HepG2 (cell line): ENCODE results near the gene MST1. TPM values are rescaled to one million over a fixed set of nuclear protein-coding genes. Genes with fewer than 3 reads are reported as not detected.

Experiments used
- E2F1 ChIP-seq: sonication (generic); formaldehyde crosslinking; IDR thresholded peaks from 2 replicates; pipeline ENCODE4 v1.5.0; 2020; ENCODE audit warnings: missing genetic modification reagents
- FOXK1 ChIP-seq: sonication (generic); formaldehyde crosslinking; IDR thresholded peaks from 2 replicates; pipeline ENCODE4 v1.4.0; 2020; ENCODE audit warnings: low read depth, missing genetic modification reagents, borderline replicate concordance
- MED13 ChIP-seq: sonication (generic); formaldehyde crosslinking; IDR thresholded peaks from 2 replicates; pipeline ENCODE4 v1.5.0; 2020; ENCODE audit warnings: missing genetic modification reagents
- NONO ChIP-seq, 2 experiments: fragments of 450-650 bp in 1 of 2; sonication (generic) in 1 of 2; formaldehyde crosslinking in 1 of 2; IDR thresholded peaks in 1 of 2; conservative IDR thresholded peaks in 1 of 2; 2 replicates each; pipeline versions ENCODE4 v1.6.1 to v1.8.0; 2017 to 2022; ENCODE audit warnings: mild to moderate bottlenecking in 1 of 2, missing genetic modification reagents in 1 of 2, moderate library complexity in 1 of 2
- PRPF4 ChIP-seq: fragments of 200-400 bp; formaldehyde crosslinking; IDR thresholded peaks from 2 replicates; pipeline ENCODE4 v1.6.1; 2016; ENCODE audit warnings: low read length, low read depth; ENCODE audit not compliant: poor library complexity, severe bottlenecking
- REL ChIP-seq: sonication (generic); formaldehyde crosslinking; conservative IDR thresholded peaks from 2 replicates; pipeline ENCODE4 v1.8.0; 2022; ENCODE audit warnings: mild to moderate bottlenecking, missing genetic modification reagents, moderate library complexity
- ZBTB20 ChIP-seq: sonication (generic); formaldehyde crosslinking; IDR thresholded peaks from 2 replicates; pipeline ENCODE4 v1.8.1; 2023; ENCODE audit warnings: missing genetic modification reagents, low read depth, mild to moderate bottlenecking, borderline replicate concordance
- ZBTB40 ChIP-seq, 2 experiments: fragments of 450-650 bp in 1 of 2; sonication (generic) in 1 of 2; formaldehyde crosslinking in 1 of 2; IDR thresholded peaks; 2 replicates each; pipeline versions ENCODE4 v1.6.1 to v1.8.0; 2016 to 2022; ENCODE audit warnings: antibody characterized with exemption in 1 of 2, mild to moderate bottlenecking in 1 of 2, missing genetic modification reagents in 1 of 2
- ZNF598 ChIP-seq: sonication (generic); formaldehyde crosslinking; IDR thresholded peaks from 2 replicates; pipeline ENCODE4 v1.5.1; 2020; ENCODE audit warnings: mild to moderate bottlenecking, missing genetic modification reagents, borderline replicate concordance
- ZNF687 ChIP-seq: sonication (generic); formaldehyde crosslinking; IDR thresholded peaks from 2 replicates; pipeline ENCODE4 v1.5.1; 2020; ENCODE audit warnings: mild to moderate bottlenecking, missing genetic modification reagents, moderate library complexity
- ZNF850 ChIP-seq: sonication (generic); formaldehyde crosslinking; conservative IDR thresholded peaks from 2 replicates; pipeline ENCODE4 v1.9.0; 2021; ENCODE audit warnings: mild to moderate bottlenecking, missing genetic modification reagents
- polyA plus RNA-seq, 8 experiments: library from polyadenylated mRNA; depleted of rRNA in 3 of 8; stranded (reverse) in 7 of 8; unstranded in 1 of 8; fragments of >200 nt; fragmentation: Illumina TruSeq in 4 of 8; extraction: Trizol in 4 of 8; gene quantifications; 2 replicates each; pipeline versions ENCODE4 v1.2.1 to v1.2.3, GENCODE V29; 2011 to 2016; ENCODE audit warnings: low read depth in 4 of 8, missing spikeins in 1 of 8, mixed read lengths in 1 of 8; ENCODE audit not compliant: insufficient read depth in 1 of 8
- total RNA-seq, 5 experiments: library from RNA; depleted of rRNA; stranded (reverse); fragments of >200 nt; fragmentation: Illumina TruSeq; extraction: Trizol; gene quantifications; 2 replicates each; pipeline ENCODE4 v1.2.3, GENCODE V29; 2016; ENCODE audit warnings: low read depth in 1 of 5

Gene MST1
- total and polyA plus RNA-seq, 2 of the 13 experiments (the other 11 are each of a cell fraction or from before 2014, with no cell fraction given), result 189 to 452 TPM

GRCh38 chr3:49673715-49674496, 15.4 kb downstream of the MST1 start, which contains the start of gene APEH (continued):
- TF ChIP-seq ZNF687 (peak; percentile 94), MED13 (CRISPR knock-in tag) (peak; percentile 34; the same call in 1 of the 2 replicates), E2F1 (peak; percentile 27; the same call in 1 of the 2 replicates), FOXK1 (no peak), ZNF598 (CRISPR knock-in tag) (peak; percentile 64; the same call in 1 of the 2 replicates), REL (peak; percentile 90; the same call in 1 of the 2 replicates), ZBTB20 (peak; percentile 60), ZBTB40 (IDR thresholded peaks at IDR 0.05) (peak; percentile 57), ZBTB40 (CRISPR knock-in tag; IDR thresholded peaks at IDR 0.05) (no peak), NONO (IDR thresholded peaks at IDR 0.05) (no peak), NONO (CRISPR knock-in tag; conservative IDR thresholded peaks at IDR 0.05) (peak; percentile 74; the same call in 1 of the 2 replicates), PRPF4 (no peak), ZNF850 (CRISPR knock-in tag) (peak; percentile 84; the same call in 1 of the 2 replicates)
